SU-DHL-6 (cell line): ENCODE results near the gene ALDH1A1.

Source experiments
- EZH2phosphoT487 ChIP-seq: fragments of 200-600 bp; sonication (generic), shearing (Covaris generic); conservative IDR thresholded peaks from 2 replicates; pipeline ENCODE4 v1.6.1; 2018; ENCODE audit warnings: mild to moderate bottlenecking, antibody characterized with exemption, low read length, moderate library complexity, mixed read lengths
- TF ChIP-seq, protein P1 (sequence below): fragments of 200-600 bp; sonication (generic); IDR thresholded peaks from one replicate; pipeline ENCODE4 v1.5.1; 2017; ENCODE audit warnings: antibody characterized with exemption, mild to moderate bottlenecking, low read length, moderate library complexity; ENCODE audit not compliant: insufficient read depth, poor library complexity, severe bottlenecking

DNA sequence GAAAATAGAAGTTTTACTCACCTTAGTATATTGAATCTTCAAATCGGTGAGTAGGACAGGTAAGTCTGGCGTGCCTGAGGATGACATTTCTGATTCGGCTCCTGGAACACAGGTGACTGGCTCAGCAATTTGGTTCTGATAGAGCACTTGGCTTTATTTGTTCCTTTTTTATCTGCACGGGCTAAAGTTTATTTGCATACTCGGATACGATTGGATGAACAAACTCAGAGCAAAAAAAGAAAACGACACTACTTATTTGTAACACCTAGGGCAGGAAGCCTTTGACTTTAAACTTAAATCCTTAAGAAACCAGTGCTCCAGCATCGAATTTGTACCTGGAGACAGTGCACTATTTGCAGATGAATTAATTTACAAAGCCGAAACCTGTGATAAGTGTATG lies at the start of gene ALDH1A1:
- TF ChIP-seq, protein P1, sequence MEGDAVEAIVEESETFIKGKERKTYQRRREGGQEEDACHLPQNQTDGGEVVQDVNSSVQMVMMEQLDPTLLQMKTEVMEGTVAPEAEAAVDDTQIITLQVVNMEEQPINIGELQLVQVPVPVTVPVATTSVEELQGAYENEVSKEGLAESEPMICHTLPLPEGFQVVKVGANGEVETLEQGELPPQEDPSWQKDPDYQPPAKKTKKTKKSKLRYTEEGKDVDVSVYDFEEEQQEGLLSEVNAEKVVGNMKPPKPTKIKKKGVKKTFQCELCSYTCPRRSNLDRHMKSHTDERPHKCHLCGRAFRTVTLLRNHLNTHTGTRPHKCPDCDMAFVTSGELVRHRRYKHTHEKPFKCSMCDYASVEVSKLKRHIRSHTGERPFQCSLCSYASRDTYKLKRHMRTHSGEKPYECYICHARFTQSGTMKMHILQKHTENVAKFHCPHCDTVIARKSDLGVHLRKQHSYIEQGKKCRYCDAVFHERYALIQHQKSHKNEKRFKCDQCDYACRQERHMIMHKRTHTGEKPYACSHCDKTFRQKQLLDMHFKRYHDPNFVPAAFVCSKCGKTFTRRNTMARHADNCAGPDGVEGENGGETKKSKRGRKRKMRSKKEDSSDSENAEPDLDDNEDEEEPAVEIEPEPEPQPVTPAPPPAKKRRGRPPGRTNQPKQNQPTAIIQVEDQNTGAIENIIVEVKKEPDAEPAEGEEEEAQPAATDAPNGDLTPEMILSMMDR = no peak
- no peak for TF ChIP-seq EZH2phosphoT487
